H9 (cell line): ENCODE measurements around the gene LINGO4. TPM values are rescaled to one million over a fixed set of nuclear protein-coding genes. Genes with fewer than 3 reads are reported as not detected.
A peak's percentile ranks its signal among the peaks of the same experiment; 100 is the strongest.

Experiments used
- DNase-seq: peaks from one replicate; pipeline ENCODE4 v3.0.0-alpha.2; 2017
- H2AFZ ChIP-seq: one replicate; pipeline ENCODE4 v1.6.1; 2013; ENCODE audit warnings: mild to moderate bottlenecking, low read length, control low read depth, moderate library complexity
- H2AK5ac ChIP-seq: 2 replicates; pipeline ENCODE4 v1.6.1; 2013; ENCODE audit warnings: low read length, control low read depth, mixed read lengths; ENCODE audit not compliant: insufficient read length
- H2BK120ac ChIP-seq: one replicate; pipeline ENCODE4 v1.6.1; 2013; ENCODE audit warnings: low read depth, mild to moderate bottlenecking, low read length, control low read depth, inconsistent platforms; ENCODE audit not compliant: poor library complexity, severe bottlenecking
- H2BK12ac ChIP-seq: 2 replicates; pipeline ENCODE4 v1.6.1; 2013; ENCODE audit warnings: low read length, control low read depth, mixed read lengths, low read depth; ENCODE audit not compliant: insufficient read length
- H2BK15ac ChIP-seq: 2 replicates; pipeline ENCODE4 v1.6.1; 2013; ENCODE audit warnings: low read depth, low read length, control low read depth
- H2BK20ac ChIP-seq: one replicate; pipeline ENCODE4 v1.6.1; 2013; ENCODE audit warnings: low read depth, mild to moderate bottlenecking, low read length, control low read depth, inconsistent platforms; ENCODE audit not compliant: poor library complexity, severe bottlenecking
- H2BK5ac ChIP-seq: 2 replicates; pipeline ENCODE4 v1.6.1; 2013; ENCODE audit warnings: low read length, control low read depth, mixed read lengths; ENCODE audit not compliant: insufficient read length
- H3K14ac ChIP-seq: 2 replicates; pipeline ENCODE4 v1.6.1; 2013; ENCODE audit warnings: low read length, control low read depth; ENCODE audit not compliant: insufficient read depth
- H3K18ac ChIP-seq: 2 replicates; pipeline ENCODE4 v1.6.1; 2013; ENCODE audit warnings: low read depth, mild to moderate bottlenecking, mixed read lengths, low read length, control low read depth; ENCODE audit not compliant: insufficient read length
- H3K23ac ChIP-seq: 2 replicates; pipeline ENCODE4 v1.6.1; 2013; ENCODE audit warnings: low read length, control low read depth, mixed read lengths, low read depth; ENCODE audit not compliant: insufficient read length
- H3K23me2 ChIP-seq: 2 replicates; pipeline ENCODE4 v1.6.1; 2013; ENCODE audit warnings: low read depth, mild to moderate bottlenecking, mixed read lengths, low read length, control low read depth; ENCODE audit not compliant: insufficient read length, poor library complexity, severe bottlenecking
- H3K27ac ChIP-seq: 2 replicates; pipeline ENCODE4 v1.5.1; 2013; ENCODE audit warnings: low read length, control low read depth, mixed read lengths, low read depth; ENCODE audit not compliant: insufficient read length
- H3K27me3 ChIP-seq: 2 replicates; pipeline ENCODE4 v1.6.1; 2013; ENCODE audit warnings: low read length, control low read depth, inconsistent platforms; ENCODE audit not compliant: insufficient read depth
- H3K4ac ChIP-seq: 2 replicates; pipeline ENCODE4 v1.6.1; 2013; ENCODE audit warnings: low read depth, mild to moderate bottlenecking, control low read depth, inconsistent platforms, low read length, moderate library complexity
- H3K4me1 ChIP-seq: 2 replicates; pipeline ENCODE4 v1.6.1; 2013; ENCODE audit warnings: low read length, control low read depth, inconsistent platforms; ENCODE audit not compliant: insufficient read depth
- H3K4me2 ChIP-seq: 2 replicates; pipeline ENCODE4 v1.6.1; 2013; ENCODE audit warnings: low read length, control low read depth, mixed read lengths; ENCODE audit not compliant: insufficient read length, insufficient read depth
- H3K56ac ChIP-seq: 2 replicates; pipeline ENCODE4 v1.6.1; 2013; ENCODE audit warnings: low read depth, mild to moderate bottlenecking, mixed read lengths, low read length, control low read depth; ENCODE audit not compliant: insufficient read length
- H3K79me1 ChIP-seq: 2 replicates; pipeline ENCODE4 v1.6.1; 2013; ENCODE audit warnings: low read depth, mild to moderate bottlenecking, moderate library complexity, low read length, control low read depth, inconsistent platforms; ENCODE audit not compliant: insufficient read depth, poor library complexity, severe bottlenecking
- H3K79me2 ChIP-seq: 2 replicates; pipeline ENCODE4 v1.6.1; 2013; ENCODE audit warnings: low read length, control low read depth, inconsistent platforms; ENCODE audit not compliant: insufficient read depth
- H3K9ac ChIP-seq: 2 replicates; pipeline ENCODE4 v1.6.1; 2013; ENCODE audit warnings: low read length, control low read depth, mixed read lengths; ENCODE audit not compliant: insufficient read length; ENCODE audit errors: extremely low read depth
- H3K9me3 ChIP-seq: one replicate; pipeline ENCODE4 v1.6.1; 2013; ENCODE audit warnings: low read depth, low read length, inconsistent platforms; ENCODE audit not compliant: control insufficient read depth
- H3T11ph ChIP-seq: one replicate; pipeline ENCODE4 v1.6.1; 2013; ENCODE audit warnings: mild to moderate bottlenecking, low read length, control low read depth, inconsistent platforms
- H4K20me1 ChIP-seq: one replicate; pipeline ENCODE4 v1.6.1; 2013; ENCODE audit not compliant: control insufficient read depth, insufficient read length, insufficient read depth
- H4K5ac ChIP-seq: 2 replicates; pipeline ENCODE4 v1.6.1; 2013; ENCODE audit warnings: low read depth, mild to moderate bottlenecking, mixed read lengths, low read length, control low read depth; ENCODE audit not compliant: insufficient read length
- H4K8ac ChIP-seq: replicated peaks from 2 replicates; pipeline ENCODE4 v1.6.1; 2013; ENCODE audit warnings: low read length, control low read depth, mixed read lengths, low read depth; ENCODE audit not compliant: insufficient read length
- H4K91ac ChIP-seq: 2 replicates; pipeline ENCODE4 v1.6.1; 2013; ENCODE audit warnings: low read depth, mild to moderate bottlenecking, moderate library complexity, mixed read lengths, low read length, control low read depth; ENCODE audit not compliant: insufficient read length
- H3K27ac Mint-ChIP-seq, 3 experiments: 2 replicates in 2 of 3; 3 replicates in 1 of 3; pipeline ENCODE4 v1.8.0; 2020 to 2021; ENCODE audit warnings: mixed read lengths in 3 of 3, mild to moderate bottlenecking in 1 of 3, moderate library complexity in 1 of 3
- H3K27me3 Mint-ChIP-seq: 2 replicates; pipeline ENCODE4 v1.8.0; 2021; ENCODE audit warnings: low read depth, mild to moderate bottlenecking, moderate library complexity, mixed read lengths
- H3K36me3 Mint-ChIP-seq, 3 experiments: 2 replicates in 2 of 3; 3 replicates in 1 of 3; pipeline ENCODE4 v1.8.0; 2020 to 2021; ENCODE audit warnings: low read depth in 3 of 3, mixed read lengths in 3 of 3; ENCODE audit not compliant: insufficient read depth in 1 of 3
- H3K4me1 Mint-ChIP-seq, 2 experiments: 2 replicates each; pipeline ENCODE4 v1.8.0; 2020; ENCODE audit warnings: mixed read lengths in 2 of 2
- H3K4me3 Mint-ChIP-seq, 2 experiments: 2 replicates in 1 of 2; 3 replicates in 1 of 2; pipeline ENCODE4 v1.8.0; 2020 to 2021; ENCODE audit warnings: mild to moderate bottlenecking in 2 of 2, mixed read lengths in 2 of 2, moderate library complexity in 1 of 2
- H3K9me3 Mint-ChIP-seq, 2 experiments: 2 replicates in 1 of 2; 3 replicates in 1 of 2; pipeline ENCODE4 v1.8.0; 2020; ENCODE audit warnings: mild to moderate bottlenecking in 2 of 2, mixed read lengths in 2 of 2, moderate library complexity in 1 of 2
- WGBS: extraction: QIAGEN DNeasy Blood & Tissue Kit; methylation state at CpG from one replicate; pipeline ENCODE4 v1.1.7; 2013; ENCODE audit warnings: missing lambda C conversion rate, low lambda C conversion rate, mixed read lengths; ENCODE audit not compliant: insufficient read length; ENCODE audit errors: extremely low coverage; 5-methylcytosine and 5-hydroxymethylcytosine counted together
- total RNA-seq: library from RNA; stranded (reverse); gene quantifications from 2 replicates; pipeline ENCODE4 v1.2.1, GENCODE V29; 2021
- TF ChIP-seq, protein P1 (sequence below): fragments of 200-600 bp; sonication (generic); conservative IDR thresholded peaks from 3 replicates; pipeline ENCODE4 v1.8.0; 2021; ENCODE audit warnings: antibody characterized with exemption, mild to moderate bottlenecking

The LINGO4 gene
- total RNA-seq, 1 experiment from 2014 or later: not detected

- no peak overlapping the region for H2BK12ac ChIP-seq
- no peaks in the 10 kb centered on the region; the same call in 1 of the 2 replicates for H3K4me1 ChIP-seq
- H3K27me3 ChIP-seq: no peaks in the 10 kb centered on the region
- Mint-ChIP-seq H3K36me3 (no peaks in the 10 kb centered on the region), H3K27ac (peak overlapping the region in 1 of 3 experiments; percentile 32; a peak in 2 of 7 replicates), H3K9me3 (no peaks in the 10 kb centered on the region), H3K4me3 (no peak overlapping the region), H3K4me1 (peaks cover 16 to 21% of the 10 kb centered on the region in 2 experiments), H3K27me3 (peaks cover 5% of the 10 kb centered on the region; the same call in 1 of the 2 replicates)
- H2BK120ac ChIP-seq: no peak overlapping the region
- H3K56ac ChIP-seq: no peak overlapping the region
- H2BK5ac ChIP-seq: no peak overlapping the region
- H3K23ac ChIP-seq: no peak overlapping the region
- H2AK5ac ChIP-seq: no peak overlapping the region
- H4K20me1 ChIP-seq: no peaks in the 10 kb centered on the region
- DNase-seq: no peak
- no peaks in the 10 kb centered on the region for H3K79me2 ChIP-seq
- no peak overlapping the region for H3K27ac ChIP-seq
- no peak overlapping the region for H3K4ac ChIP-seq
- no peak overlapping the region for H2BK20ac ChIP-seq
- no peak overlapping the region for H3T11ph ChIP-seq
- H3K23me2 ChIP-seq: no peaks in the 10 kb centered on the region
- H4K5ac ChIP-seq: no peak overlapping the region
- H3K18ac ChIP-seq: no peak overlapping the region
- TF ChIP-seq, protein P1, sequence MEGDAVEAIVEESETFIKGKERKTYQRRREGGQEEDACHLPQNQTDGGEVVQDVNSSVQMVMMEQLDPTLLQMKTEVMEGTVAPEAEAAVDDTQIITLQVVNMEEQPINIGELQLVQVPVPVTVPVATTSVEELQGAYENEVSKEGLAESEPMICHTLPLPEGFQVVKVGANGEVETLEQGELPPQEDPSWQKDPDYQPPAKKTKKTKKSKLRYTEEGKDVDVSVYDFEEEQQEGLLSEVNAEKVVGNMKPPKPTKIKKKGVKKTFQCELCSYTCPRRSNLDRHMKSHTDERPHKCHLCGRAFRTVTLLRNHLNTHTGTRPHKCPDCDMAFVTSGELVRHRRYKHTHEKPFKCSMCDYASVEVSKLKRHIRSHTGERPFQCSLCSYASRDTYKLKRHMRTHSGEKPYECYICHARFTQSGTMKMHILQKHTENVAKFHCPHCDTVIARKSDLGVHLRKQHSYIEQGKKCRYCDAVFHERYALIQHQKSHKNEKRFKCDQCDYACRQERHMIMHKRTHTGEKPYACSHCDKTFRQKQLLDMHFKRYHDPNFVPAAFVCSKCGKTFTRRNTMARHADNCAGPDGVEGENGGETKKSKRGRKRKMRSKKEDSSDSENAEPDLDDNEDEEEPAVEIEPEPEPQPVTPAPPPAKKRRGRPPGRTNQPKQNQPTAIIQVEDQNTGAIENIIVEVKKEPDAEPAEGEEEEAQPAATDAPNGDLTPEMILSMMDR: no peak
- no peaks in the 10 kb centered on the region for H3K79me1 ChIP-seq
- no peaks in the 10 kb centered on the region for H3K9me3 ChIP-seq
- no peak overlapping the region for H2AFZ ChIP-seq
- no peak overlapping the region for H2BK15ac ChIP-seq
- H4K8ac ChIP-seq: no peak overlapping the region
- H4K91ac ChIP-seq: no peak overlapping the region
- H3K9ac ChIP-seq: no peak overlapping the region
- WGBS: no CpG with 5 or more reads among the region's 15 CpGs
- H3K4me2 ChIP-seq: no peak overlapping the region
- peak overlapping the region; percentile 45; the same call in 1 of the 2 replicates for H3K14ac ChIP-seq
Measured at GRCh38 chr1:151814426-151814825, 9.2 kb upstream of the LINGO4 start.
